HepG2 (cell line): Measurements from ENCODE around the gene MPIG6B. TPM values are rescaled to one million over a fixed set of nuclear protein-coding genes. Genes with fewer than 3 reads are reported as not detected.

Experiments used
- ATAC-seq: fragments of 200-7000 bp; cut with Tn5 transposase; 3 replicates; pipeline ENCODE4 v1.9.1; 2020; ENCODE audit warnings: mild to moderate bottlenecking, moderate library complexity
- BruUV-seq: library from RNA; stranded (reverse); fragments of 400-500 nt; replicated peaks from 2 replicates; lab custom pipeline; 2021; lab: Mats Ljungman, UMichigan
- CTCF ChIA-PET: fragments of 300-600 bp; formaldehyde crosslinking; extraction: SDS; loops from one replicate; lab custom pipeline; 2021; ENCODE audit warnings: low total read pairs, inconsistent platforms, low intra/inter-chr PET ratio; lab: Yijun Ruan, JAX
- POLR2A ChIA-PET: fragments of 350-600 bp; sonication (Branson Sonifier 250); formaldehyde crosslinking; loops from one replicate; lab custom pipeline; 2020; ENCODE audit warnings: antibody characterized with exemption, inconsistent platforms; lab: Yijun Ruan, JAX
- DNase-seq: peaks from one replicate; pipeline ENCODE4 v3.0.0-alpha.2; 2015; ENCODE audit warnings: low spot score
- FAIRE-seq: peaks from 3 replicates; lab custom pipeline; 2011; peaks lifted over from hg19 to GRCh38; lab: Jason Lieb, UNC
- H2AFZ ChIP-seq: one replicate; pipeline ENCODE4 v1.6.1; 2011; ENCODE audit warnings: low read length, inconsistent platforms
- H3K27ac ChIP-seq: fragments of 300-600 bp; 3 replicates; pipeline ENCODE4 v1.8.0; 2011; ENCODE audit warnings: mixed run types, mild to moderate bottlenecking, mixed read lengths, low read length, inconsistent platforms; ENCODE audit not compliant: insufficient read depth; ENCODE audit errors: extremely low read length
- H3K27me3 ChIP-seq, 2 experiments: fragments of 200-600 bp in 1 of 2; 2 replicates in 1 of 2; 3 replicates in 1 of 2; pipeline versions ENCODE4 v1.6.0 to v1.8.0; 2011; ENCODE audit warnings: low read length in 2 of 2, mild to moderate bottlenecking in 2 of 2, moderate library complexity in 2 of 2, inconsistent platforms in 1 of 2; ENCODE audit not compliant: insufficient read depth in 2 of 2, control insufficient read depth in 1 of 2
- H3K36me3 ChIP-seq, 2 experiments: fragments of 200-600 bp in 1 of 2; replicated peaks in 1 of 2; 2 replicates in 1 of 2; 3 replicates in 1 of 2; pipeline versions ENCODE4 v1.5.1 to v1.8.0; 2011; ENCODE audit warnings: low read length in 2 of 2, inconsistent platforms in 1 of 2; ENCODE audit not compliant: insufficient read depth in 2 of 2, control insufficient read depth in 1 of 2
- H3K4me1 ChIP-seq: 2 replicates; pipeline ENCODE4 v1.5.1; 2012; ENCODE audit warnings: low read length, inconsistent platforms; ENCODE audit not compliant: insufficient read depth
- H3K4me2 ChIP-seq: 2 replicates; pipeline ENCODE4 v1.6.0; 2011; ENCODE audit warnings: low read depth, low read length, inconsistent platforms
- H3K4me3 ChIP-seq, 3 experiments: fragments of 200-600 bp in 1 of 3; sonication (generic), shearing (Covaris generic) in 1 of 3; replicated peaks in 1 of 3; 2 replicates each; pipeline ENCODE4 v1.5.1; 2011 to 2016; ENCODE audit warnings: low read length in 3 of 3, inconsistent platforms in 2 of 3, low read depth in 2 of 3, mild to moderate bottlenecking in 2 of 3, control low read depth in 1 of 3, mixed read lengths in 1 of 3; ENCODE audit not compliant: insufficient read depth in 1 of 3
- H3K79me2 ChIP-seq: one replicate; pipeline ENCODE4 v1.6.1; 2011; ENCODE audit warnings: low read length, inconsistent platforms; ENCODE audit not compliant: insufficient read depth
- H3K9ac ChIP-seq: 2 replicates; pipeline ENCODE4 v1.6.0; 2011; ENCODE audit warnings: mild to moderate bottlenecking, low read depth, low read length, inconsistent platforms; ENCODE audit not compliant: insufficient read depth
- H3K9me3 ChIP-seq: 2 replicates; pipeline ENCODE4 v1.5.1; 2012; ENCODE audit warnings: mild to moderate bottlenecking, low read length
- H4K20me1 ChIP-seq: 2 replicates; pipeline ENCODE4 v1.6.0; 2011; ENCODE audit warnings: inconsistent platforms, mild to moderate bottlenecking, low read length, moderate library complexity; ENCODE audit not compliant: insufficient read depth
- BRCA1 ChIP-seq: sonication (generic); formaldehyde crosslinking; IDR thresholded peaks from 2 replicates; pipeline ENCODE4 v1.4.0; 2020; ENCODE audit warnings: missing genetic modification reagents
- CBX2 ChIP-seq, 2 experiments: fragments of 200-600 bp in 1 of 2; sonication (generic); formaldehyde crosslinking in 1 of 2; IDR thresholded peaks; 2 replicates each; pipeline versions ENCODE4 v1.7.0 to v1.8.1; 2018 to 2022; ENCODE audit warnings: low read depth in 2 of 2, low read length in 1 of 2, mild to moderate bottlenecking in 1 of 2, missing genetic modification reagents in 1 of 2
- DMAP1 ChIP-seq: IDR thresholded peaks from 2 replicates; pipeline ENCODE4 v1.6.1; 2016
- GABPA ChIP-seq, 2 experiments: IDR thresholded peaks; 2 replicates each; pipeline ENCODE4 v1.6.1; 2011 to 2016; ENCODE audit warnings: low read depth in 2 of 2, low read length in 1 of 2, missing biosample characterization in 1 of 2, missing genetic modification characterization in 1 of 2
- GATAD2A ChIP-seq: IDR thresholded peaks from 2 replicates; pipeline ENCODE4 v1.6.1; 2016
- GFI1 ChIP-seq: sonication (generic); formaldehyde crosslinking; IDR thresholded peaks from 2 replicates; pipeline ENCODE4 v1.5.0; 2020; ENCODE audit warnings: missing genetic modification reagents, mild to moderate bottlenecking, borderline replicate concordance
- ZFP41 ChIP-seq: sonication (generic); formaldehyde crosslinking; IDR thresholded peaks from 2 replicates; pipeline ENCODE4 v1.4.0; 2020; ENCODE audit warnings: mild to moderate bottlenecking, missing genetic modification reagents, borderline replicate concordance
- ZFX ChIP-seq: sonication (generic); formaldehyde crosslinking; IDR thresholded peaks from 2 replicates; pipeline ENCODE4 v1.4.0; 2020; ENCODE audit warnings: mild to moderate bottlenecking, low read depth, missing genetic modification reagents, moderate library complexity
- ZNF350 ChIP-seq: sonication (generic); formaldehyde crosslinking; IDR thresholded peaks from 2 replicates; pipeline ENCODE4 v1.4.0; 2020; ENCODE audit warnings: mild to moderate bottlenecking, low read depth, missing genetic modification reagents, borderline replicate concordance
- ZNF629 ChIP-seq: sonication (generic); formaldehyde crosslinking; conservative IDR thresholded peaks from 2 replicates; pipeline ENCODE4 v1.5.0; 2020; ENCODE audit warnings: missing genetic modification reagents
- ZNF652 ChIP-seq: IDR thresholded peaks from 2 replicates; pipeline ENCODE4 v1.6.1; 2016; ENCODE audit warnings: low read depth, borderline replicate concordance
- ZNF891 ChIP-seq: sonication (generic); formaldehyde crosslinking; IDR thresholded peaks from 2 replicates; pipeline ENCODE4 v1.5.0; 2020; ENCODE audit warnings: mild to moderate bottlenecking, missing genetic modification reagents
- WGBS: methylation state at CpG from one replicate; pipeline ENCODE4 v1.1.6; 2017; ENCODE audit warnings: low lambda C conversion rate; 5-methylcytosine and 5-hydroxymethylcytosine counted together
- in situ Hi-C: cut with HindIII; loops from 2 replicates; pipeline ENCODE4 v1.10.0; 2017; ENCODE audit warnings: low pct_unique_long_range_greater_than_20kb; ENCODE audit not compliant: extremely low pct_ligation_motif_present
- intact Hi-C: fragments of 100-400 bp; cut with micrococcal nuclease; formaldehyde crosslinking; loops from one replicate; pipeline ENCODE4 v1.10.0; 2022; ENCODE audit not compliant: unreplicated experiment
- polyA plus RNA-seq, 8 experiments: library from polyadenylated mRNA; depleted of rRNA in 3 of 8; stranded (reverse) in 7 of 8; unstranded in 1 of 8; fragments of >200 nt; fragmentation: Illumina TruSeq in 4 of 8; extraction: Trizol in 4 of 8; gene quantifications; 2 replicates each; pipeline versions ENCODE4 v1.2.1 to v1.2.3, GENCODE V29; 2011 to 2016; ENCODE audit warnings: low read depth in 4 of 8, missing spikeins in 1 of 8, mixed read lengths in 1 of 8; ENCODE audit not compliant: insufficient read depth in 1 of 8
- total RNA-seq, 5 experiments: library from RNA; depleted of rRNA; stranded (reverse); fragments of >200 nt; fragmentation: Illumina TruSeq; extraction: Trizol; gene quantifications; 2 replicates each; pipeline ENCODE4 v1.2.3, GENCODE V29; 2016; ENCODE audit warnings: low read depth in 1 of 5

Gene MPIG6B
- total and polyA plus RNA-seq, 2 of the 13 experiments (the other 11 are each of a cell fraction or from before 2014, with no cell fraction given): not detected

DNA sequence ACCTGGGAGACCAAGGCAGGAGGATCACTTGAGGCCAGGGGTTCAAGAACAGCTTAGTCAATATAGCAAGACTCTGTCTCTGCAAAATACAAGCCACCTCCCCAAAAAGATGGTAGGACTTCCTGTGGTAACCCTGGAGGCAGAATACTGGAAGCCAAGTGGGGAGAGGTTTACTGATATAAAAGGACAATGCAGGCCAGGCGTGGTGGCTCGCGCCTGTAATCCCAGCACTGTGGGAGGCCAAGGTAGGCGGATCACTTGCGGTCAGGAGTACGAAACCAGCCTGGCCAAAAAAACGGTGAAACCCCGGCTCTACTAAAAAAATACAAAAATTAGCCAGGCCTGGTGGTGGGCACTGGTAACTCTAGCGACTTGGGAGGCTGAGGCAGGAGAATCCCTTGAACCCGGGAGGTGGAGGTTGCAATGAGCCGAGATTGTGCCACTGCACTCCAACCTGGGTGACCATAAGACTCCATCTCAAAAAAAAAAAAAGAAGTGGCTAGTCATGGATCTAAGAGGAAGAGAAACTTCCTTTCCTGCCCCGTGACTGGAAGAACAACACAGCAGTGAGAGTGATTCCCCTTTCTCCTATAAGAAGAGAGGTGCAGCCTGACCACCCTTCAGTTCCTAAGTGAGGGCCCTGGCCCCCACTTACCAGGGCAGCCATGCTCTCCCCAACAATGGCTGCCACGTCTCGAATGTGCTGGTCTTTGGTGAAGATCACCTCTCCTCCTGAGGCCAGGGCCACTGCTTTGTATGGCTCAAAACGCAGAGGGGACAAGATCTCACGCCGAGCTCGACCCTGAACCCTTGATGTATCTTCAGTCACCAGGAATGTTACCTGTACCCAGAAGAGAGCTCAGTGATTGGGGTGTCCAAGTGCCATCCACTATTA lies 45.4 kb downstream of the MPIG6B start:
- FAIRE-seq (no peak), DNase-seq (no peak), ATAC-seq (no peak)
- no peak overlapping the region for H3K9ac ChIP-seq
- H3K4me3 ChIP-seq: no peak overlapping the region
- intact Hi-C loops (loop anchor here (1.0 kb wide), 2 partner anchors 39 to 88 kb away; partner anchors contain the start of gene DDAH2), in situ Hi-C loops (loop anchor here (5.0 kb wide), 2 partner anchors 36 to 86 kb away; partner anchors contain the start of gene LY6G5C)
- WGBS: 93% methylated on average over 18 of the region's 18 CpGs
- no peaks in the 10 kb centered on the region for H3K36me3 ChIP-seq
- TF ChIP-seq ZNF891 (CRISPR knock-in tag) (0 out of 2 replicates have a peak, but pooled peaks have one; percentile 10), ZNF629 (CRISPR knock-in tag) (no peak)
- H2AFZ ChIP-seq: no peak overlapping the region
- no TSS peak for BruUV-seq
- no peaks in the 10 kb centered on the region for H3K27me3 ChIP-seq
- no peaks in the 10 kb centered on the region for H3K79me2 ChIP-seq
- no peaks in the 10 kb centered on the region for H3K9me3 ChIP-seq
- no peak overlapping the region for H3K4me2 ChIP-seq
- ChIA-PET CTCF (interaction anchor here (3.5 to 3.8 kb wide), 2 partner anchors 39 to 87 kb away, joined by 30 to 74 read pairs; partner anchors contain the start of genes DDAH2 and LY6G5C), POLR2A (interaction anchor here (0.8 to 9.0 kb wide), 8 partner anchors 10 to 103 kb away, joined by 4 to 279 read pairs (median 8); partner anchors contain the start of genes ABHD16A, CLIC1, CSNK2B and DDAH2)
- H3K27ac ChIP-seq: no peak overlapping the region
- no peaks in the 10 kb centered on the region for H4K20me1 ChIP-seq
- peaks cover 49% of the 10 kb centered on the region for H3K4me1 ChIP-seq

DNA sequence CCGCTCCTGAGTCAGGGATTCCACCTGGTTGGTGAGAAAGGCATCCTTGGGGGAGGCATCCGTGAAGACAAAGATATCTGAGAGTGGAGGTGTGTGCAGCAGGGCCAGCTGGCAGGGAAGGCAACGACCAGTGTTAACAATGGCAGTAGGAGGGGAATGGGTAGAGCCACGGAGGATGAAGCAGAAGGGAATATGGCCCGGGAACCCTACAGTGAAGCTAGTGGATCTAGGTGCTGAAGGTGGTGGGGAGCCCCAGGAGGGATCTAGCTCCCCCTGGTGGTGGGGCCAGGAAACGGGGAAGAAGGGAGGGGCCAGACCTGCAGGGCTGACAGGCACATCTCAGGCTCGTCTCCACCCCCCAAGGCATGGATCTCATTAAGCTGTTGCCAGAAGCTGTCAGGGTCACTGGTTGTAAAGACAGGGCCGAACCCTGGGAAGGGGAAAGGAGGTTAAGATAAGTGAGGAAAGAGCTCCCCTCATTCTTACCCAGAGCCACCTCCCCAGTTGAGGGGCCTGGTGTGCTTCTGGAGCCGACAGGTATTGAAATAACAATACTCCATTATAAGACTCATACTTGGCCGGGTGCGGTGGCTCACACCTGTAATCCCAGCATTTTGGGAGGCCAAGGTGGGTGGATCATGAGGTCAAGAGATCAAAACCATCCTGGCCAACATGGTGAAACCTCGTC lies 46.7 kb downstream of the MPIG6B start:
- in situ Hi-C loops (loop anchor here (5.0 kb wide), 3 partner anchors 38 to 88 kb away; partner anchors contain the start of gene LY6G5C), intact Hi-C loops (loop anchor here (1.0 to 10.0 kb wide), 3 partner anchors 41 to 155 kb away; partner anchors contain the start of genes C2 and DDAH2)
- DNase-seq: peak; percentile 71
- CTCF ChIA-PET: interaction anchor here (0.7 to 3.8 kb wide), 6 partner anchors 21 to 88 kb away, joined by 3 to 74 read pairs (median 4); partner anchors contain the start of genes DDAH2 and LY6G5C
- Histone ChIP-seq H3K4me3 (no peak overlapping the region), H3K36me3 (no peaks in the 10 kb centered on the region), H3K9ac (no peak overlapping the region), H2AFZ (no peak overlapping the region), H3K79me2 (no peaks in the 10 kb centered on the region), H3K4me1 (peaks cover 44% of the 10 kb centered on the region), H3K4me2 (0 out of 2 replicates have a peak overlapping the region, but pooled peaks have one; percentile 22), H3K27ac (no peak overlapping the region), H4K20me1 (no peaks in the 10 kb centered on the region), H3K27me3 (no peaks in the 10 kb centered on the region), H3K9me3 (no peaks in the 10 kb centered on the region)
- peak; percentile 61 for ATAC-seq
- 33% methylated on average over 12 of the region's 12 CpGs for WGBS
- no TSS peak for BruUV-seq
- POLR2A ChIA-PET: interaction anchor here (0.6 to 9.0 kb wide), 21 partner anchors 9 to 115 kb away, joined by 3 to 279 read pairs (median 5); partner anchors contain the start of genes ABHD16A, APOM, CLIC1 and CSNK2B
- FAIRE-seq: peak; percentile 82
- TF ChIP-seq GABPA (IDR thresholded peaks at IDR 0.05; ENCODE audit: low read depth, low read length) (no peak), GABPA (CRISPR knock-in tag; IDR thresholded peaks at IDR 0.05; ENCODE audit: low read depth) (peak; percentile 46; the same call in 1 of the 2 replicates), GFI1 (CRISPR knock-in tag) (no peak), DMAP1 (0 out of 2 replicates have a peak, but pooled peaks have one; percentile 23), ZNF350 (CRISPR knock-in tag) (peak; percentile 52; the same call in 1 of the 2 replicates), BRCA1 (CRISPR knock-in tag) (no peak), GATAD2A (CRISPR knock-in tag) (peak; percentile 54), ZFP41 (CRISPR knock-in tag) (peak; percentile 39; the same call in 1 of the 2 replicates), ZNF652 (peak; percentile 75; the same call in 1 of the 2 replicates), ZFX (CRISPR knock-in tag) (0 out of 2 replicates have a peak, but pooled peaks have one; percentile 23), CBX2 (IDR thresholded peaks at IDR 0.05; ENCODE audit: low read depth, low read length) (no peak), CBX2 (CRISPR knock-in tag; IDR thresholded peaks at IDR 0.05; ENCODE audit: low read depth) (no peak)
